HG03342 (cell line): ENCODE measurements around the gene MIEF1.
"Not testable (repeated sequence)": the region's sequence is repeated elsewhere in the genome, so short reads cannot be mapped to it uniquely, and the experiment has no call there.

Experiments
- ATAC-seq: cut with Tn5 transposase; IDR thresholded peaks from one replicate; pipeline ENCODE4 v1.9.1; 2021; ENCODE audit warnings: mild to moderate bottlenecking, moderate library complexity; ENCODE audit not compliant: unreplicated experiment

MIEF1 gene

DNA sequence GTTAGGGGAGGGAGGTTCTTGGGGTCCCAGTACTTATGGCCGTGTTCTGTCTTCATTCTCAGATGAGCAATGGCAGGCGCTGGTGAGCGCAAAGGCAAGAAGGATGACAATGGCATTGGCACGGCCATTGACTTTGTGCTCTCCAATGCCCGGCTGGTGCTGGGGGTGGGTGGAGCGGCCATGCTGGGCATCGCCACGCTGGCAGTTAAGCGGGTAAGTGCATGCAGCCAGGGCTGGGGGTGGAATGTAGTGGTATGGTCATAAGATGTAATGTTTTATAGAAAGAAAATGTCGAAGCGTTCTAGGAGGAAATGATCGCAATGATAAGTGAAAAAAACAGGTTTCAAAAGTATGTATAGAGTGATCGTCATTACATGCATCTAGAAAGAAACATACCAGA lies 9.1 kb downstream of the MIEF1 start:
- ATAC-seq: no peak

DNA sequence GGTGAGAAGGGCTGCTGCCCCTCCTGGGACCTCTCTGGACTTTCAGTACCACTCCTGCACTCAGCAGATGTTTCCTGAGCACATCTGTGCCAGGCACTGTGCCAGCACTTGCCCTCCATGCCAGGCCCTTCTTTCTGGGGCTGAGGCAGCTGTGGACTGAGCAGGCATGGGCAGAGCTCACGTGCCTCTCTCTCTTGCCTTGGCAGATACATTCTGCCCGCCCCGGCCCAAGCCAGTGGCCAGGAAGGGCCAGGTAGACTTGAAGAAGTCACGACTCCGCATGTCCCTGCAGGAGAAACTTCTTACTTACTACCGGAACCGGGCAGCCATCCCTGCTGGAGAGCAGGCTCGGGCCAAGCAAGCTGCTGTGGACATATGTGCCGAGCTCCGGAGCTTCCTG lies 9.9 kb downstream of the MIEF1 start:
- no peak for ATAC-seq

DNA sequence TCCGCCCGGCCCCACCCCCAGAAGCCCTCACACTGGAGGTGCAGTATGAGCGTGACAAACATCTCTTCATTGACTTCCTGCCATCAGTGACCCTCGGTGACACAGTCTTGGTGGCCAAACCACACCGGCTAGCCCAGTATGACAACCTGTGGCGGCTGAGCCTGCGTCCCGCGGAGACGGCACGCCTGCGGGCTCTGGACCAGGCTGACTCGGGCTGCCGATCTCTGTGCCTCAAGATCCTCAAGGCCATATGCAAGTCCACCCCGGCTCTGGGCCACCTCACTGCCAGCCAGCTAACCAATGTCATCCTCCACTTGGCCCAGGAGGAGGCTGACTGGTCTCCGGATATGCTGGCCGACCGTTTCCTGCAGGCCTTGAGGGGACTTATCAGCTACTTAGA lies 11.7 kb downstream of the MIEF1 start:
- no peak for ATAC-seq

DNA sequence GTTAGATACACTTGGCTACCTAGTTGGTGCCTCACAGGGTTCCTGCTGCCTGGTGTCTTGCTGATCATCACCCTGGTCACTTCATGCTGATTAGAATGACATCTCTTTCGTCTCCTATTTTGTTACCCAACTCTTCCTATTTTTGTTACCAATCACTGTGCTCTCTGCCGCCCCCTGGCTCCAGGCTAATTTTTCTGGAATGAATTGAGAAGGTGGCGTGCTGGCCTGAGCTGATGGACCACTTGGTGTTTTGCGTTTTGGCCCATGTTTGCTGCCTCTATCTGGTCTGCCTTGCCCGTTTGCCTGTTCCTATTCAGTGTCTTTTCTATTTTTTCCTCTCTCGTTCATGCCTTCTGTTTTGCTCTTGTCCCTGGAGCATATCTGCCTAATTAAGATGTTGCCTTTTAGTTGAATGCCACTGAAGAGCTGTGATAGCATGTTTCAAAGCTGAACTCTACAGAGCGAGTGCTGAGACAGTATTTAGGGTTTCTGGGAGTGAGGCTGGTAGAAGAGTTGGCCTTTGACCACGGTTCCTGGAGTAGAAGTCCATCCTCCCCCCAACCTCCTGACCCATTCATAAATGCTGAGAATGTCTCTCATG lies 12.4 kb downstream of the MIEF1 start:
- ATAC-seq: no peak

DNA sequence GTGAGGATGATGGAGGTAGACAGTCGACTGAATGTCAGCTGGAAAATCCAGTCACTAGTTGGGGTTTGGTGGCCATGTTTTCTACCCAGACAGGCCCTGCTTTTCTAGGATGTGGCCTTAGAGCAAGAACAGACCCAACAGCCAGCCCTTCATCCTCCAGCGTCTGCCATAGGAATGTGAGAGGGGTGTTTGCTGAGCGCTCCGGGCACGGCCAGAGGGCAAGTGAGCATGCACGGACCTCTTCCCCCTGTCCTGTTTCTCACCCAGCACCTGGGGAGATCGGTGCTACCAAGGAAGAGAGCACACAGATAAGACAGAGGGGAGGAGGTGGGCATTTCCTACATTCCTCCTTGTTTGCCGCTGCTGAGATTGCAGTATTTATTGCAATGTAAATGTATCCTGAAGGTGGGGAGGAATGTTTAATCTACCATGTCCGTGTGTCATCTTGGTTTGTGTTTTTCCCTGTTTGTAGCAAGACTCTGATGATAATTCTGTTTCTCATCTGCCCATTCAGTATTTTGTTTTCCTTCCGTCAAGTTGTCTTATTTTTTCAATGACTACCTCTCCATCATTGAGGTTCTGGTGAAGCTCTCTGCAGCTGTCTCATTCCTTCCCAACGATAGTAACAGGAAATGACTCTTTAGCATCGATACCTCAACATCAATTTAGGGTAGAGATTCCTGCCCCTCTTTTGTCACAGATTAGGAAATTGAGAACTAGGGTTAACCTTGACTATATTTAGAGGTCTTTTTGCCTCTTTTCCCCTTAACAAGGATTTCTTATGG lies 13.4 kb downstream of the MIEF1 start:
- no peak for ATAC-seq

DNA sequence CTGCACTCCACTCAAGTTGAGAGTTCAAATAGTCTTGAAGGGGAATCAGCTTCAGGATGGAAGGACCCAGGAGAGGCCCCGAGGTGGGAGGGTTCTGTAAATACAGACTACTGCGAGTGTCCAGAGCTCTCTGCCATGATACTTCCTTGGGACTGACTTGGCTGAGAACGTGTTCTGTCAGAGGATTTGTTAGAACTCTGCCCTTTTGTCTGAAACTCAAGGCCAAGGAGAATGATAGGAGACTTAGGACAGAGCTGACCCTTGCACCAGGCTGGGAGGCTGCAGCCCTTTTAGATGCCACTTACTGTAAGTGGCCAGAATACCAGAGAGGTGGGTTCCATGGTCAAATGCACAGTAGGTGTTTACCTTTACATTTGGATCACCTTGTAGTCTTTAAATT lies 15.4 kb downstream of the MIEF1 start:
- ATAC-seq: no peak

DNA sequence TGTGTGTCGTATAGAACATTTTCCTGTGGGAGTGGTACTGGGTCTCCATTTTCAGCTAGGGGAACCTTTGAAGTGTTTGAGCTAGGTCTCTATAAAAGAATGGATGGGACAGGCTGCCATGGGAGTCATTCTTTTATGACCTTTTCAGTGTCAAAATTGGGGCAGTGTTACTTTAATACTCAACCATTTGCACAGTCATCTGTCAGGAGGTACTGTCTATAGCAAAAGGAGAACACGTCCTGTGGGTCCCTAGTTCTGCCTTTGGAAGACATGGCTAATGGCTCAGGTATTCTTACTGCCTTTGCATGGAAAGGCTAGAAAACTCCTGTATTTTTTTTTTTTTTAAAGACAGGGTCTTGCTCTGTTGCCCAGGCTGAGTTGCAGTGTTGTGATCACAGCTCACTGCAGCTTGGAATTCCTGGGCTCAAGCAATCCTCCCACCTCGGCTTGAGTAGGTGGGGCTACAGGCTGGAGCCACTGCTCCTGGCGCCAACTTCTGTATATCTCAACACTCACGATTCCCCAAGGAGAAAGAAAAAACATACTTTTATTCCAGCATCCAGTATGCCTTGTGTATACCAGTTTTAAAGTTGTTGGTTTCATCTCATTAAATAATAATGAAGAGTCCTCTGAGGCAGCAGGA lies 16.2 kb downstream of the MIEF1 start:
- no peak for ATAC-seq

DNA sequence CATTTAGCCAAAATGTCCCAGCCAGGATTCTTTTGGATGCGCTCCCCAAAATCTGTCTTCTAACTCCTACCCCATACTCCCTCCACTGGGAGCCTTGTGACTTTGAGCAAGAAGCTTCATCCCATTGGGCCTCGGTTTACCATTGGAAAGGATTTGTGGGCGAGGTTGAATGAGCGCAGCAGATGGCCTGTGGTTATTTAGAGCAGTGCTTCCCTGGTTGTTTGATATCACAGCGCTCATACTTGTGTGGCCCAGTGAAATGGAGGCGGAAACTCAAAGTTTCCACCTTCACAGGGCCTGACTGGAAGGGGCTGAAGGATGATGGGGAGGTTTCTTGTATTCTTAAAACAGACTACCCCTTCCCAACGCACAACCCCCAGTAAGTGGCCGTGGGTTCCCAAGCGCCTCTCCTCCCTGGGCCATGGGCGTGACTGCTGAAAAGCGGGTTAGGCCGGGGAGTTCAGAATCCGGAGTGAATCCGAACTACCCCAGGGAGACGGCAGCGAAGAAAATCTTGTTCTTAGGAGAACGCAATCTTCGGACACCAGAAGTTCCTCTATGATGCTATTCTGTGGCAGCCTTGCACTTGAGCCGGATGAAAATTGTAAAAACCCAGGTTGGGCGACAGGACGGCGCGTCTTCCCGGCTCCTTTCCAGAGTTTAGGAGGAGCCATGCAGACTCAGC lies 17.0 kb downstream of the MIEF1 start:
- ATAC-seq: no peak

DNA sequence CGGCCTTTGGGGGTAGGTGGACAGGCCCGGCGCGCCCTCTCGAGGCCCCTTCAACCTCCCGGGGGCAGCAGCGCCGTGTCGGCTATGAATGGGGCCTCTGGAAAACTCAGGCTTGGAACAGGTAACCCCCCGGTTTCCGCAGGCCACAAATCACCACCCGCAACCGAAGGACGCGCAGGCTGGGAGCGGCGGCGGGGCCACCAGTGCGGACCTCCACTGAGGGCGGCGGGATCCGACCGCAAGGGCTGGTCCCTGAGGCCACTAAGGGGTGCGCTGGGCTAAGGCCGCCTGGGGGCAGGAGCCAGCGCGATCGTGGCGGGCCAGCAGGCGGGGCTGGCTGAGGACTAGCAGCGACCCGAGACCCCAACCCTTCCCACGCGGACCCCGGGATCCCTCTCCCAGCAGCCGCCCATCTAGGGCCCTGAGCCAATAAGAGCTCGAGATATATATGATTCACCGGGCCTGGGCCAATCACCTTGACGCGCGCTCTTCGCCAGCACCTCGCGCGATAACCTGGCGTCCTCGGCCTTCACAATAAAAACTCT lies 17.7 kb downstream of the MIEF1 start:
- ATAC-seq: peak; percentile 75

DNA sequence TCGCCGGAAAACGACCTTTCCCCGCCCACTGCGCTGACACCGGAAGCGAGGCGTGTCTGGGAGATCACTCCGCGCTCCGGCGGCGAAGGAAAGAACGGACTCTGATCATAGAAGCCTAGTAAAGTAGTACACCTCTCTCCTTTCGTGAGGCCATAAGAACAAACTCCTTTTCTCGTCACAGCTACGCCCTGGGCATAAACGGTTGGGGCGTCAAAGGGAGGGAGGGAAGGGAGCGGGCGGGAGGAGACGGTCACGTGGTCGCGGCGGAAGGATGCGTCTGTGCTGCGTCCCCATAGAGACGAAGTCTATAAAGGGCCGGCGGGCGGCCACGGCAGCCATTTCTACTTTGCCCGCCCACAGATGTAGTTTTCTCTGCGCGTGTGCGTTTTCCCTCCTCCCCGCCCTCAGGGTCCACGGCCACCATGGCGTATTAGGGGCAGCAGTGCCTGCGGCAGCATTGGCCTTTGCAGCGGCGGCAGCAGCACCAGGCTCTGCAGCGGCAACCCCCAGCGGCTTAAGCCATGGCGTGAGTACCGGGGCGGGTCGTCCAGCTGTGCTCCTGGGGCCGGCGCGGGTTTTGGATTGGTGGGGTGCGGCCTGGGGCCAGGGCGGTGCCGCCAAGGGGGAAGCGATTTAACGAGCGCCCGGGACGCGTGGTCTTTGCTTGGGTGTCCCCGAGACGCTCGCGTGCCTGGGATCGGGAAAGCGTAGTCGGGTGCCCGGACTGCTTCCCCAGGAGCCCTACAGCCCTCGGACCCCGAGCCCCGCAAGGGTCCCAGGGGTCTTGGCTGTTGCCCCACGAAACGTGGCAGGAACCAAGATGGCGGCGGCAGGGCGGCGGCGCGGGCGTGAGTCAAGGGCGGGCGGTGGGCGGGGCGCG lies 18.4 kb downstream of the MIEF1 start, which contains the start of gene ATF4:
ATF4 (plus strand) TSS at position 337 of the 880 bp plus-strand sequence. CDS start 884 bp downstream, outside the sequence.
- peak; percentile 33 for ATAC-seq

DNA sequence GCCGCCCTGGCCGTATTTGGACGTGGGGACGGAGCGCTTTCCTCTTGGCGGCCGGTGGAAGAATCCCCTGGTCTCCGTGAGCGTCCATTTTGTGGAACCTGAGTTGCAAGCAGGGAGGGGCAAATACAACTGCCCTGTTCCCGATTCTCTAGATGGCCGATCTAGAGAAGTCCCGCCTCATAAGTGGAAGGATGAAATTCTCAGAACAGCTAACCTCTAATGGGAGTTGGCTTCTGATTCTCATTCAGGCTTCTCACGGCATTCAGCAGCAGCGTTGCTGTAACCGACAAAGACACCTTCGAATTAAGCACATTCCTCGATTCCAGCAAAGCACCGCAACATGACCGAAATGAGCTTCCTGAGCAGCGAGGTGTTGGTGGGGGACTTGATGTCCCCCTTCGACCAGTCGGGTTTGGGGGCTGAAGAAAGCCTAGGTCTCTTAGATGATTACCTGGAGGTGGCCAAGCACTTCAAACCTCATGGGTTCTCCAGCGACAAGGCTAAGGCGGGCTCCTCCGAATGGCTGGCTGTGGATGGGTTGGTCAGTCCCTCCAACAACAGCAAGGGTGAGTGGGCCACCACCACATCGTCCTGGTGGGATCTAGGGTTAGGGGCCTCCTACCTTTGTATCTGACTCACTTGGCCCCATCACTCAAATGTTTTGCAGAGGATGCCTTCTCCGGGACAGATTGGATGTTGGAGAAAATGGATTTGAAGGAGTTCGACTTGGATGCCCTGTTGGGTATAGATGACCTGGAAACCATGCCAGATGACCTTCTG lies 19.2 kb downstream of the MIEF1 start:
- ATAC-seq: peak; percentile 4

DNA sequence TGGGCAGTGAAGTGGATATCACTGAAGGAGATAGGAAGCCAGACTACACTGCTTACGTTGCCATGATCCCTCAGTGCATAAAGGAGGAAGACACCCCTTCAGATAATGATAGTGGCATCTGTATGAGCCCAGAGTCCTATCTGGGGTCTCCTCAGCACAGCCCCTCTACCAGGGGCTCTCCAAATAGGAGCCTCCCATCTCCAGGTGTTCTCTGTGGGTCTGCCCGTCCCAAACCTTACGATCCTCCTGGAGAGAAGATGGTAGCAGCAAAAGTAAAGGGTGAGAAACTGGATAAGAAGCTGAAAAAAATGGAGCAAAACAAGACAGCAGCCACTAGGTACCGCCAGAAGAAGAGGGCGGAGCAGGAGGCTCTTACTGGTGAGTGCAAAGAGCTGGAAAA lies 20.0 kb downstream of the MIEF1 start:
- ATAC-seq: not testable (repeated sequence)

DNA sequence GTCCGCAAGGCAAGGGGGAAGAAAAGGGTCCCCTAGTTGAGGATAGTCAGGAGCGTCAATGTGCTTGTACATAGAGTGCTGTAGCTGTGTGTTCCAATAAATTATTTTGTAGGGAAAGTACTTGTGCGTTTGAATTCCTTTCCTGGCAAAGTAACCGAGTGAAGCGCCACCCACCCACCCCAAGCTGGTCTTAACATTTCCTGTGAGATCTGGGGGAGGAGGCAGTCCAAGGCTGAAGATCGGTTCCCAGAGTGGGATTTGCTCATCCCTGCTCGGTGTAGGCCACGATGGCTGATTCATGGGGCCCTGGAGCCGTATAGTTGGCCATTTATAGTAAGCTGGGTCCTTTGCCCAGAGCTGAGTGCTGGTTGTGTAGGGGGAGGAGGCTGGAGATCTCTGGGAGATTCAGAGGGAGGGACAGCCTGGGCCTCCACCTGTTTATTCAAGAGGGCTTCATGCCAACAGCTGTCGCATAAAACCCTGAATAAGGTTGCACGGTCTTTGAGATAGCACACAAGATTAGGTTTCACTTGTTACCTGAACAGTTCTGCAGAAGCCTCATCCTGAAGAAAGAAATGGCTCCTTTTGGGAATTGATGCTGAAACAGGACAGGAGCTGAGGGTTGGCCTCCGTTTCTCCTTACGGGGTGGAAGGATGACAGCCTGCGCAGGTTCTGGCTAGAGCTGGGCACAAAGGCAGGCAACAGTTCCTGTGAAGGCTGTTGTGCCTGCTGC lies 20.6 kb downstream of the MIEF1 start:
- no peak for ATAC-seq

DNA sequence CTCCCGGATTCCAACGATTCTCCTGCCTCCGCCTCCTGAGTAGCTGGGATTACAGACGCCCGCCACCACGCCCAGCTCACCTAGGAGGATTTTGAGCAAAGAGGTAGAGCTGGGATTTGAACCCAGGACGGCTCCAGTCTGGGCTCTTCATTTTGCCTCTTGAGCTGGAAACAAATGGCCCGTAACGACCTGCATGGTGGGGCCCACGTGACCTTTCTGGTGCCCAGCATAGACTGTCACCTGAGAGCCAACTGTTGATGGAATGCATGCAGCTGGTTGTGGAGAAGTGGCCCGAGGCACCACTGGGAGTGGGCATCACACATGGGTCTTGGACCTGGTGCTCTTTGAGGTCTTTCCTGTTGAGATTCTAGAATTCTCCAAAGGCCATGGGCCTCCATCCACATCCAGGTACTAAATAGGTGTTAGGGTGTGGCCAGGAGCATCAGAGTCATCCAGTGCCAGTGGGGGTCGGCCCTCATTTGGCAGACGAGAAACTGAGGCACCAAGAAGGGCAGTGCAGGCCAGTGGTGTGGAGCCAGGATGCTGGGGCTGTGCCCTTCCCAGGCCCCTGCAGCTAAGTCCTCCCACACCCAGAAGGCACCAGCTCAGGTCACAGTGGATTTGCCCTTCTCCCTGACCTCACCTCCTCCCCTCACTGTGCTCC lies 22.1 kb downstream of the MIEF1 start:
- ATAC-seq: no peak

DNA sequence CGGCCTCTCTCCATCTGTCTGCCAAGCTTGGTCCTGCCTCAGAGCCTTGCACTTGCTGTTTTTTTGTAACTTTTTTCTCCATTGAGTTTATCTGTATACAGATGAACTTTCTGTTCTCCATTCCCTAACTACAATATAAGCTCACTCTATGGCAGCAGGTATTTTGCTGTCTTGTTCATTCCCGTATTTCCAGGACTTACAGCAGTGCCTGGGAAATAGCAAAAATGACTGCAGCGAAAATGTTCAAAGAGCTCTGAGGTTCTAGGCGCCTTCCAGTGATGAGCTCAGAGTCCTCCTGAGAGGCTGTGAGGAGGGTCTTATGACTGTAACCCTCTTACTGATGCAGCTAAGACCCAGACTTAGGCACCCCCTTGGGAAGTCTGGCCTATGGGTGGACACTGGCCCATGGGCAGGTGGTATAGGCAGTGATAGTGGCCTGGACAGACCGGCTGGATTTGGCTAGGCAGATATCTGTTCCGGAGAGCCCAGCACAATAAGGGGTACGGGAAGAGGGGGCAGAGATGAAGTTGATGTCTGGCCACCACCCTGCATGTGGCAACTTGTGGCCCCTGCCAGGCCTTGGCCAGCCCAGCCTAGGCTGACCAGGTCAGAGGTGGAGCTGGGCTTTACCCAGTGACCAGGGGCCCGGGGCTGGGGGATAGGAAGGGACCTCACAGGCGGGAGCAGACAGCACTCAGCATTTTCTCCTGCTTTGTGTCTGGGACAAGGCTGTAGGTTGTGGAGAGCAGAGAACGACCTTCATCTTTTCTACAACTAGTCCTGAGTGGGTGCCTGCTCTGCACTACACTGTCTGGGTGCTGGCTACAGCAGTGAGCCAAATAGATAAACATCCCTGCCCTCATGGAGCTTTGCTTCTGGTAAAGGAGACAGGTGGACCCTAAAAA lies 22.9 kb downstream of the MIEF1 start:
- no peak for ATAC-seq

DNA sequence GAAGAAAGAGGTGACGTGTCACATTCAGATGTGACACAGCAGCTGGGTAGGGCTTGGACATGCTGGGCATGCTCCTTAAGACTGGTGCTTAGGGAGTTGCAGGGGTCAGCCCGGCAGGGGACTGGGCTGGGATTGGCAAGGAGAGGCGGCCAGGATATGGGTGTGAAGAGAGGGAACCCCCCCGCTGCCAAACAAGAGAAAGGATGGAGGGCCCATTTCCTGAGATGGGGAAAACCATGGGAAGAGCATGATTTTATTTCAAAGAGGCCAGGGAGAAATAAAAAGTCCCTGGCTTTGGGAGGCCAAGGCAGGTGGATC lies 23.5 kb downstream of the MIEF1 start:
- no peak for ATAC-seq

DNA sequence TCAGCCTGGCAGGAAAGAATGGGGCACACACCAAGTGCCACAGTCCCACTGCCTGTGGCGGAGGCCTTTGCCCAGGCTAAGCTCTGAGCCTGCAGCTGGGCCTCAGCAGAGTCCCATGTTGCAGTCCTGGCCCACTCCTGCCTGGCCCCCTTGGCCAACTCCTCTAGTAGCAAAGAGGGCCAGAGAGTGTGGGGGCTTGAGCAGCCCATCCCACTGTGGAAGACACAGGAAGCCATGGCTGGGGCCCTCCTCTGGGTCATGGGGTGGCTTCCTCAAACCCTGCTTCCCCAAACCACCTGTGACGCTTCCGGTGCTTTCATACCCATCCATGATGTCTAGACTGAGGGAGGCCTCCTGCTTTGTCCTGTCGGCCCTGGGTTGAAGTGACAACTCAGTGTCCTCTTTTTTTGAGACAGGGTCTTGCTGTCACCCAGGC lies 24.7 kb downstream of the MIEF1 start:
- no peak for ATAC-seq
